SK-N-SH (cell line): ENCODE results near the gene ENTR1. TPM values are rescaled to one million over a fixed set of nuclear protein-coding genes. Genes with fewer than 3 reads are reported as not detected.

ENCODE experiments used
- CTCF ChIA-PET: fragments of 300-600, 350-600 bp; formaldehyde crosslinking; extraction: SDS; loops from one replicate; lab custom pipeline; 2021; lab: Yijun Ruan, JAX
- POLR2A ChIA-PET: fragments of 350-600 bp; sonication (Branson Sonifier 250); formaldehyde crosslinking; extraction: SDS; loops from one replicate; lab custom pipeline; 2020; ENCODE audit warnings: antibody characterized with exemption, inconsistent platforms; lab: Yijun Ruan, JAX
- DNase-seq: peaks from one replicate; pipeline ENCODE4 v3.0.0; 2012
- H2AFZ ChIP-seq: fragments of 200-600 bp; sonication (generic); 2 replicates; pipeline ENCODE4 v1.8.1; 2016; ENCODE audit warnings: antibody characterized with exemption, mild to moderate bottlenecking, low read depth
- H3F3A ChIP-seq: fragments of 200-600 bp; sonication (generic); replicated peaks from 2 replicates; pipeline ENCODE3; 2016; ENCODE audit warnings: antibody characterized with exemption, mild to moderate bottlenecking; ENCODE audit not compliant: insufficient read depth
- H3K27ac ChIP-seq, 2 experiments: fragments of 200-500 bp in 1 of 2; fragments of 200-600 bp in 1 of 2; sonication (Bioruptor generic) in 1 of 2; sonication (generic), shearing (Covaris generic) in 1 of 2; 2 replicates each; pipeline versions ENCODE4 v1.5.1 to v1.6.1; 2014 to 2016; ENCODE audit warnings: low read depth in 2 of 2, inconsistent platforms in 1 of 2, low read length in 1 of 2, mild to moderate bottlenecking in 1 of 2, mixed read lengths in 1 of 2
- H3K27me3 ChIP-seq: fragments of 200-600 bp; sonication (generic), shearing (Covaris generic); 2 replicates; pipeline ENCODE4 v1.6.1; 2016; ENCODE audit warnings: mixed run types; ENCODE audit not compliant: insufficient read depth
- H3K36me3 ChIP-seq, 2 experiments: fragments of 200-500 bp in 1 of 2; fragments of 200-600 bp in 1 of 2; sonication (Bioruptor generic) in 1 of 2; sonication (generic) in 1 of 2; replicated peaks in 1 of 2; 2 replicates each; pipeline versions ENCODE3 to v1.5.1; 2014 to 2016; ENCODE audit warnings: low read length in 1 of 2, mild to moderate bottlenecking in 1 of 2; ENCODE audit not compliant: insufficient read depth in 2 of 2, control insufficient read depth in 1 of 2
- H3K4me1 ChIP-seq, 2 experiments: fragments of 200-500 bp in 1 of 2; fragments of 200-600 bp in 1 of 2; sonication (Bioruptor generic) in 1 of 2; sonication (generic), shearing (Covaris generic) in 1 of 2; 2 replicates each; pipeline versions ENCODE4 v1.5.1 to v1.6.1; 2014 to 2016; ENCODE audit warnings: low read depth in 1 of 2, low read length in 1 of 2, mixed run types in 1 of 2; ENCODE audit not compliant: insufficient read depth in 2 of 2, control insufficient read depth in 1 of 2
- H3K4me2 ChIP-seq: fragments of 200-600 bp; sonication (generic), shearing (Covaris generic); 2 replicates; pipeline ENCODE4 v1.6.1; 2017; ENCODE audit warnings: mixed run types
- H3K4me3 ChIP-seq, 2 experiments: fragments of 200-500 bp in 1 of 2; fragments of 200-600 bp in 1 of 2; sonication (Bioruptor generic) in 1 of 2; sonication (generic), shearing (Covaris generic) in 1 of 2; 2 replicates each; pipeline versions ENCODE4 v1.5.1 to v1.8.1; 2014 to 2016; ENCODE audit warnings: low read depth in 2 of 2, inconsistent platforms in 1 of 2, low read length in 1 of 2, mild to moderate bottlenecking in 1 of 2, mixed read lengths in 1 of 2, moderate library complexity in 1 of 2
- H3K79me2 ChIP-seq: fragments of 200-600 bp; sonication (generic); 2 replicates; pipeline ENCODE4 v1.8.1; 2017; ENCODE audit warnings: mild to moderate bottlenecking; ENCODE audit not compliant: insufficient read depth
- H3K9ac ChIP-seq: fragments of 200-600 bp; sonication (generic); 2 replicates; pipeline ENCODE4 v1.6.1; 2017; ENCODE audit warnings: mixed run types
- H3K9me2 ChIP-seq: fragments of 200-600 bp; sonication (generic); 2 replicates; pipeline ENCODE4 v1.6.1; 2017; ENCODE audit warnings: mixed run types
- H3K9me3 ChIP-seq: fragments of 200-600 bp; sonication (generic); 2 replicates; pipeline ENCODE4 v1.6.1; 2017; ENCODE audit warnings: mixed run types, mild to moderate bottlenecking, moderate library complexity
- H4K20me1 ChIP-seq: fragments of 200-600 bp; sonication (generic); 2 replicates; pipeline ENCODE4 v1.6.1; 2017; ENCODE audit warnings: mild to moderate bottlenecking, mixed run types; ENCODE audit not compliant: insufficient read depth
- CHD2 ChIP-seq: fragments of 150-350 bp; IDR thresholded peaks from 2 replicates; pipeline ENCODE4 v1.6.1; 2018; ENCODE audit warnings: low read length; ENCODE audit not compliant: partially characterized antibody
- EP300 ChIP-seq, 2 experiments: IDR thresholded peaks; 2 replicates each; pipeline versions ENCODE4 v1.4.0 to v1.6.1; 2012; ENCODE audit warnings: borderline replicate concordance in 1 of 2, low read depth in 1 of 2, low read length in 1 of 2
- FOXJ3 ChIP-seq: sonication (generic); formaldehyde crosslinking; IDR thresholded peaks from 2 replicates; pipeline ENCODE4 v1.5.1; 2020; ENCODE audit warnings: mild to moderate bottlenecking, missing genetic modification reagents
- FOXM1 ChIP-seq: IDR thresholded peaks from 2 replicates; pipeline ENCODE4 v1.4.0; 2012; ENCODE audit warnings: low read depth, mild to moderate bottlenecking
- GABPA ChIP-seq: IDR thresholded peaks from 2 replicates; pipeline ENCODE4 v1.4.0; 2012; ENCODE audit warnings: low read depth, mild to moderate bottlenecking
- JUND ChIP-seq: IDR thresholded peaks from 2 replicates; pipeline ENCODE4 v1.4.0; 2012
- MXI1 ChIP-seq: IDR thresholded peaks from 2 replicates; pipeline ENCODE4 v1.6.1; 2012; ENCODE audit warnings: mild to moderate bottlenecking, low read depth, low read length, improper control_type of control experiment
- NFIC ChIP-seq: IDR thresholded peaks from 2 replicates; pipeline ENCODE4 v1.4.0; 2012; ENCODE audit warnings: borderline replicate concordance
- NRF1 ChIP-seq: IDR thresholded peaks from 2 replicates; pipeline ENCODE4 v1.6.1; 2012; ENCODE audit warnings: low read depth, mild to moderate bottlenecking, low read length
- POLR2AphosphoS5 ChIP-seq: IDR thresholded peaks from 2 replicates; pipeline ENCODE4 v1.6.1; 2012; ENCODE audit warnings: low read depth, low read length
- RAD21 ChIP-seq: IDR thresholded peaks from 2 replicates; pipeline ENCODE4 v1.6.1; 2012; ENCODE audit warnings: mild to moderate bottlenecking, low read length
- TAF1 ChIP-seq: IDR thresholded peaks from 2 replicates; pipeline ENCODE4 v1.6.1; 2012; ENCODE audit warnings: low read depth, mild to moderate bottlenecking, low read length, moderate library complexity, borderline replicate concordance
- TCF12 ChIP-seq: IDR thresholded peaks from 2 replicates; pipeline ENCODE4 v1.4.0; 2012
- WGBS: methylation state at CpG from one replicate; pipeline ENCODE4 v1.1.6; 2017; ENCODE audit warnings: low lambda C conversion rate; 5-methylcytosine and 5-hydroxymethylcytosine counted together
- polyA plus RNA-seq, 3 experiments: library from polyadenylated mRNA; depleted of rRNA; stranded (reverse); fragments of >200 nt; gene quantifications; 2 replicates each; pipeline ENCODE4 v1.2.3, GENCODE V29; 2012
- TF ChIP-seq, protein P1 (sequence below): IDR thresholded peaks from 2 replicates; pipeline ENCODE4; 2012
- TF ChIP-seq, protein P2 (sequence below): IDR thresholded peaks from 2 replicates; pipeline ENCODE4 v1.4.0; 2012; ENCODE audit warnings: low read depth, borderline replicate concordance
- TF ChIP-seq, protein P3 (sequence below): IDR thresholded peaks from 2 replicates; pipeline ENCODE4 v1.4.0; 2012; ENCODE audit warnings: low read depth
- TF ChIP-seq, protein P4 (sequence below): fragments of 150-350 bp; IDR thresholded peaks from 2 replicates; pipeline ENCODE4 v1.6.1; 2016; ENCODE audit warnings: mild to moderate bottlenecking, low read depth, low read length
- TF ChIP-seq, protein P5 (sequence below): IDR thresholded peaks from 2 replicates; pipeline ENCODE4 v1.4.0; 2012; ENCODE audit warnings: low read depth, borderline replicate concordance

The ENTR1 gene
- polyA plus RNA-seq, 1 of the 3 experiments (the other 2 are of a cell fraction), result 71.3 TPM

DNA sequence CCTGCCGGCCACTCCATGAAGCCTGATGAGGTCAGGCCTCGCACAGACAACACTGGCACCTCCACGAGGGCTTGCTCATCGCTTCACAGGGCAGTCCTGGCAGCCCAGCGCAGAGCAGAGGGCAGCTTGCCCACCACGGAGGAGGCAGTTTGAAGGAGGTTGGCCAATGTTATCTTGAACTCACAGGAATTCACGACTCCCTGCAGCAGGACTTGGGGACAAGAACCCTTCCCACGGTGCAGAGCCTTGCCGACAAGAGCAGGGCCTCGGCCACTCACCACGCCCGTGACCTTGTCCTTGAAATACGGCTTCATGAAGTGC lies 15.4 kb downstream of the ENTR1 start:
- Histone ChIP-seq H3K9ac (no peak overlapping the region), H3K4me2 (no peak overlapping the region), H3K27ac (no peak overlapping the region), H3K27me3 (no peaks in the 10 kb centered on the region), H3K4me3 (no peak overlapping the region), H3F3A (no peaks in the 10 kb centered on the region), H3K9me2 (no peaks in the 10 kb centered on the region), H4K20me1 (peaks cover 5% of the 10 kb centered on the region; the same call in 1 of the 2 replicates), H2AFZ (no peak overlapping the region), H3K9me3 (no peaks in the 10 kb centered on the region), H3K79me2 (peaks cover 41% of the 10 kb centered on the region), H3K36me3 (peaks cover 34 to 73% of the 10 kb centered on the region in 2 experiments), H3K4me1 (peaks cover 3 to 13% of the 10 kb centered on the region in 2 experiments; a peak in 2 of 4 replicates)
- POLR2A ChIA-PET, result no interaction called here
- DNase-seq, result no peak
- 97% methylated on average over 5 of the region's 13 CpGs for WGBS
- TF ChIP-seq, protein P1, sequence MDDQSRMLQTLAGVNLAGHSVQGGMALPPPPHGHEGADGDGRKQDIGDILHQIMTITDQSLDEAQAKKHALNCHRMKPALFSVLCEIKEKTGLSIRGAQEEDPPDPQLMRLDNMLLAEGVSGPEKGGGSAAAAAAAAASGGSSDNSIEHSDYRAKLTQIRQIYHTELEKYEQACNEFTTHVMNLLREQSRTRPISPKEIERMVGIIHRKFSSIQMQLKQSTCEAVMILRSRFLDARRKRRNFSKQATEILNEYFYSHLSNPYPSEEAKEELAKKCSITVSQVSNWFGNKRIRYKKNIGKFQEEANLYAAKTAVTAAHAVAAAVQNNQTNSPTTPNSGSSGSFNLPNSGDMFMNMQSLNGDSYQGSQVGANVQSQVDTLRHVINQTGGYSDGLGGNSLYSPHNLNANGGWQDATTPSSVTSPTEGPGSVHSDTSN, result no peak
- TF ChIP-seq, protein P2, sequence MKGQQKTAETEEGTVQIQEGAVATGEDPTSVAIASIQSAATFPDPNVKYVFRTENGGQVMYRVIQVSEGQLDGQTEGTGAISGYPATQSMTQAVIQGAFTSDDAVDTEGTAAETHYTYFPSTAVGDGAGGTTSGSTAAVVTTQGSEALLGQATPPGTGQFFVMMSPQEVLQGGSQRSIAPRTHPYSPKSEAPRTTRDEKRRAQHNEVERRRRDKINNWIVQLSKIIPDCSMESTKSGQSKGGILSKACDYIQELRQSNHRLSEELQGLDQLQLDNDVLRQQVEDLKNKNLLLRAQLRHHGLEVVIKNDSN, result no peak
- TF ChIP-seq, protein P3, sequence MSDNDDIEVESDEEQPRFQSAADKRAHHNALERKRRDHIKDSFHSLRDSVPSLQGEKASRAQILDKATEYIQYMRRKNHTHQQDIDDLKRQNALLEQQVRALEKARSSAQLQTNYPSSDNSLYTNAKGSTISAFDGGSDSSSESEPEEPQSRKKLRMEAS, result no peak
- TF ChIP-seq POLR2AphosphoS5, result no peak
- TF ChIP-seq TAF1, result no peak
- TF ChIP-seq, protein P4, sequence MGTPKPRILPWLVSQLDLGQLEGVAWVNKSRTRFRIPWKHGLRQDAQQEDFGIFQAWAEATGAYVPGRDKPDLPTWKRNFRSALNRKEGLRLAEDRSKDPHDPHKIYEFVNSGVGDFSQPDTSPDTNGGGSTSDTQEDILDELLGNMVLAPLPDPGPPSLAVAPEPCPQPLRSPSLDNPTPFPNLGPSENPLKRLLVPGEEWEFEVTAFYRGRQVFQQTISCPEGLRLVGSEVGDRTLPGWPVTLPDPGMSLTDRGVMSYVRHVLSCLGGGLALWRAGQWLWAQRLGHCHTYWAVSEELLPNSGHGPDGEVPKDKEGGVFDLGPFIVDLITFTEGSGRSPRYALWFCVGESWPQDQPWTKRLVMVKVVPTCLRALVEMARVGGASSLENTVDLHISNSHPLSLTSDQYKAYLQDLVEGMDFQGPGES, result no peak
- TF ChIP-seq JUND, result no peak
- no peak for TF ChIP-seq NRF1
- TF ChIP-seq RAD21, result no peak
- no peak for TF ChIP-seq CHD2
- TF ChIP-seq TCF12, result no peak
- TF ChIP-seq NFIC, result no peak
- CTCF ChIA-PET, result no interaction called here

DNA sequence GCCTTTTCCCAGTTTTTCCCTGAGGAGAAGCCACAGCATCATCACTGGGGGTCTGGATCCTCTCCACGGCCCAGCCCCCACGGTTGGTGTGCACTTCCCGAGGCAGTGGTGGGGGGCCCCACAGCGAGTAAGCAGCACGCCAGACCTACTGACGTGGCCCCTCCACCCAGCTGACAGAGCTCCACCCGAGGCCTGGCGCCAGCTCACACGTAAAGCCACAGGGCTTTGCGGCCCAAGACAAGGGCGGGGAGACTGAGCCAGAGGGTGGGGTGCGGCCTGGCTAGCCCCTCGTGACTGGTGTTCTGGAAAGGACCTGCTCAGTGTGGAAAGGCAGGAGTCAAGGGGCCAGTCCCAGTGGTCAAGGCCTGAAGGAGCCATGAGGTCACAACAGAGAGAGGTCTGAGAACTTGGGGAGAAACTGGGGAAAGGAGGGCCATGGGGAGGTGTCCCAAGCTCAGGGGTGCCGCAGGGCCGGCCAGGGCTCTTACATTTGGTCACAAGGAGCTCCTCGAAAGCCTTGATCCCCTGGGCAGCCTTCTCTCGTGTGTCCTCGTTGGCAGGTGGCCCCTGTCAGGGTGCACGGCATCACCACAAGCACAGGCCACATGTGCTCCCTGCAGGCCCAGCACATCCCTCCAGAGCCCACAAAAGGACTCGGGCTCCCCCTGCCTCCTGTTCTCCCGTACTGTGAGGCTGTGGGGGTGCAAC lies 15.9 kb downstream of the ENTR1 start:
- Histone ChIP-seq H3K79me2 (peaks cover 37% of the 10 kb centered on the region), H3K9me2 (no peaks in the 10 kb centered on the region), H3K27ac (no peak overlapping the region), H3K4me3 (no peak overlapping the region), H3K9ac (no peak overlapping the region), H3K27me3 (no peaks in the 10 kb centered on the region), H3K9me3 (no peaks in the 10 kb centered on the region), H3K4me2 (no peak overlapping the region), H2AFZ (no peak overlapping the region), H3K36me3 (peaks cover 34 to 78% of the 10 kb centered on the region in 2 experiments), H4K20me1 (peaks cover 5% of the 10 kb centered on the region; the same call in 1 of the 2 replicates), H3F3A (no peaks in the 10 kb centered on the region), H3K4me1 (peaks cover 3 to 13% of the 10 kb centered on the region in 2 experiments; a peak in 2 of 4 replicates)
- 95% methylated on average over 8 of the region's 21 CpGs for whole genome bisulfite sequencing
- POLR2A ChIA-PET, result interaction anchor here (1.1 kb wide), 1 partner anchor 12 kb away, joined by 3 read pairs; no protein-coding TSS in a partner anchor
- CTCF ChIA-PET, result interaction anchor here (0.8 kb wide), 1 partner anchor 21 kb away, joined by 3 read pairs; the partner anchor contains the start of gene CARD9
- DNase-seq, result no peak
- TF ChIP-seq, protein P2, result no peak
- TF ChIP-seq, protein P4, result no peak
- TF ChIP-seq NFIC (no peak), FOXJ3 (CRISPR knock-in tag) (no peak), FOXM1 (no peak), MXI1 (no peak), JUND (no peak), EP300 (IDR thresholded peaks at IDR 0.05; ENCODE audit: borderline replicate concordance in 1 of 2, low read depth in 1 of 2, low read length in 1 of 2) (no peak), CHD2 (no peak), GABPA (no peak)
- TF ChIP-seq, protein P5, sequence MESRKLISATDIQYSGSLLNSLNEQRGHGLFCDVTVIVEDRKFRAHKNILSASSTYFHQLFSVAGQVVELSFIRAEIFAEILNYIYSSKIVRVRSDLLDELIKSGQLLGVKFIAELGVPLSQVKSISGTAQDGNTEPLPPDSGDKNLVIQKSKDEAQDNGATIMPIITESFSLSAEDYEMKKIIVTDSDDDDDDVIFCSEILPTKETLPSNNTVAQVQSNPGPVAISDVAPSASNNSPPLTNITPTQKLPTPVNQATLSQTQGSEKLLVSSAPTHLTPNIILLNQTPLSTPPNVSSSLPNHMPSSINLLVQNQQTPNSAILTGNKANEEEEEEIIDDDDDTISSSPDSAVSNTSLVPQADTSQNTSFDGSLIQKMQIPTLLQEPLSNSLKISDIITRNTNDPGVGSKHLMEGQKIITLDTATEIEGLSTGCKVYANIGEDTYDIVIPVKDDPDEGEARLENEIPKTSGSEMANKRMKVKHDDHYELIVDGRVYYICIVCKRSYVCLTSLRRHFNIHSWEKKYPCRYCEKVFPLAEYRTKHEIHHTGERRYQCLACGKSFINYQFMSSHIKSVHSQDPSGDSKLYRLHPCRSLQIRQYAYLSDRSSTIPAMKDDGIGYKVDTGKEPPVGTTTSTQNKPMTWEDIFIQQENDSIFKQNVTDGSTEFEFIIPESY, result no peak
- TF ChIP-seq, protein P3, result no peak
